Omental fat pad (tissue), 4 donors: ENCODE measurements around the gene CARD16. TPM values are rescaled to one million over a fixed set of nuclear protein-coding genes. Genes with fewer than 3 reads are reported as not detected.

Source experiments
- ATAC-seq: fragments of 150-250 bp; one replicate; pipeline ENCODE4 v1.9.1; 2016; ENCODE audit warnings: mild to moderate bottlenecking, moderate library complexity; ENCODE audit not compliant: low FRiP score
- DNase-seq: peaks from one replicate; pipeline ENCODE4 v3.0.0-alpha.2; 2019; ENCODE audit warnings: low spot score
- CTCF ChIP-seq, 3 donors: fragments of 450-650 bp; IDR thresholded peaks; one replicate each; pipeline ENCODE4 v1.5.1; 2016 to 2017; ENCODE audit warnings: antibody characterized with exemption in 3 of 3, mild to moderate bottlenecking in 3 of 3, moderate library complexity in 2 of 3
- total RNA-seq, 4 donors: library from RNA; depleted of rRNA; stranded (reverse); fragments of >200 nt; gene quantifications; one replicate each; pipeline ENCODE4 v1.1.0, GENCODE V29; 2016

Gene CARD16
- total RNA-seq, 4 donors from 2014 or later = 8.8 to 22.2 (median 11.8) TPM

GRCh38 chr11:104991994-104992393 lies 53.1 kb downstream of the CARD16 start:
- no peak for DNase-seq
- ATAC-seq = no peak

More at GRCh38 chr11:104991994-104992393, 53.1 kb downstream of the CARD16 start:
- no peak for TF ChIP-seq CTCF (IDR thresholded peaks at IDR 0.05)

Other genes starting within 250 kb of the CARD16 start
- gene CASP12, start 146.9 kb downstream of the CARD16 start, total RNA-seq = 1 to 10 TPM in 2 of 4 donors, under 1 TPM in 1, not detected in 1; 0.65 to 5.5 (median 2.4) TPM
- 100 to 1,000 TPM; 122 to 297 (median 226) TPM for gene CASP4, start 76.8 kb downstream of the CARD16 start, total RNA-seq
- 1 to 10 TPM in 1 of 4 donors, under 1 TPM in 1, not detected in 2; 0.72 to 3.9 TPM for gene CASP5, start 22.2 kb downstream of the CARD16 start, total RNA-seq
- gene CASP1, start 10.2 kb downstream of the CARD16 start, total RNA-seq = 10 to 100 TPM; 12.1 to 28.4 (median 20.8) TPM
- not detected for gene CARD18, start 94.4 kb upstream of the CARD16 start, total RNA-seq